ENCODE measurements around the gene CBFA2T3. TPM values are rescaled to one million over a fixed set of nuclear protein-coding genes. Genes with fewer than 3 reads are reported as not detected.

CBFA2T3 gene
- total RNA-seq, 6 experiments from 2014 or later: 2.5 to 9.8 (median 4.2) TPM

DNA sequence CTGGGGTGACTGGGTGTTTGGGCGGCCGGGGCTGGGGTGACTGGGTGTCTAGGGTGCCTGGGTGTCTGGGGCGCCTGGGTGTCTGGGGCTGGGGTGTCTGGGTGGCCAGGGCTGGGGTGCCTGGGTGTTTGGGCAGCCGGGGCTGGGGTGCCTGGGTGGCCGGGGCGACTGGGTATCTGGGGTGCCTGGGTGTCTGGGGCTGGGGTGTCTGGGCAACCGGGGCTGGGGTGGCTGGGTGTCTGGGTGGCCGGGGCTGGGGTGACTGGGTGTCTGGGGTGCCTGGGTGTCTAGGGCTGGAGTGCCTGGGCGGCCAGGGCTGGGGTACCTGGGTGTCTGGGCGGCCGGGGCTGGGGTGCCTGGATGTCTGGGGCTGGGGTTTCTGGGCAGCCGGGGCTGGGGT, 151.9 kb downstream of the CBFA2T3 start:
- WGBS (ENCODE audit: insufficient coverage, low coverage, low lambda C conversion rate, missing lambda C conversion rate): no CpG with 5 or more reads among the region's 12 CpGs
- no peak for ATAC-seq
- no peak for DNase-seq
- Histone ChIP-seq H3K27me3 (no peaks in the 10 kb centered on the region), H3K4me1 (no peaks in the 10 kb centered on the region), H3K9me3 (no peaks in the 10 kb centered on the region), H3K27ac (no peak overlapping the region), H3K36me3 (peaks cover 0 to 5% (median 0%) of the 10 kb centered on the region in 4 donors), H3K4me3 (no peak overlapping the region)
- intact Hi-C loops (cut with DNase I): no loop called here
- TF ChIP-seq POLR2A (IDR thresholded peaks at IDR 0.05): no peak
- TF ChIP-seq, protein P1, sequence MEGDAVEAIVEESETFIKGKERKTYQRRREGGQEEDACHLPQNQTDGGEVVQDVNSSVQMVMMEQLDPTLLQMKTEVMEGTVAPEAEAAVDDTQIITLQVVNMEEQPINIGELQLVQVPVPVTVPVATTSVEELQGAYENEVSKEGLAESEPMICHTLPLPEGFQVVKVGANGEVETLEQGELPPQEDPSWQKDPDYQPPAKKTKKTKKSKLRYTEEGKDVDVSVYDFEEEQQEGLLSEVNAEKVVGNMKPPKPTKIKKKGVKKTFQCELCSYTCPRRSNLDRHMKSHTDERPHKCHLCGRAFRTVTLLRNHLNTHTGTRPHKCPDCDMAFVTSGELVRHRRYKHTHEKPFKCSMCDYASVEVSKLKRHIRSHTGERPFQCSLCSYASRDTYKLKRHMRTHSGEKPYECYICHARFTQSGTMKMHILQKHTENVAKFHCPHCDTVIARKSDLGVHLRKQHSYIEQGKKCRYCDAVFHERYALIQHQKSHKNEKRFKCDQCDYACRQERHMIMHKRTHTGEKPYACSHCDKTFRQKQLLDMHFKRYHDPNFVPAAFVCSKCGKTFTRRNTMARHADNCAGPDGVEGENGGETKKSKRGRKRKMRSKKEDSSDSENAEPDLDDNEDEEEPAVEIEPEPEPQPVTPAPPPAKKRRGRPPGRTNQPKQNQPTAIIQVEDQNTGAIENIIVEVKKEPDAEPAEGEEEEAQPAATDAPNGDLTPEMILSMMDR (IDR thresholded peaks at IDR 0.05): no peak

Other genes starting within 250 kb of the CBFA2T3 start
- 10 to 100 TPM; 48.9 to 91.9 (median 64.4) TPM for gene PIEZO1, start 192.0 kb downstream of the CBFA2T3 start, total RNA-seq
- 1 to 10 TPM in 2 of 6 experiments, under 1 TPM in 4; 0.22 to 9.6 (median 0.42) TPM for gene CDT1, start 173.4 kb downstream of the CBFA2T3 start, total RNA-seq
- 100 to 1,000 TPM in 2 of 6 experiments, 10 to 100 TPM in 4; 61.4 to 120 (median 74.1) TPM for gene APRT, start 165.3 kb downstream of the CBFA2T3 start, total RNA-seq
- 10 to 100 TPM in 5 of 6 experiments, 1 to 10 TPM in 1; 9.2 to 20.6 (median 16.5) TPM for gene GALNS, start 120.3 kb downstream of the CBFA2T3 start, total RNA-seq
- gene TRAPPC2L, start 120.1 kb downstream of the CBFA2T3 start, total RNA-seq: 10 to 100 TPM; 15.1 to 25.5 (median 20.1) TPM
- under 1 TPM in 1 of 6 experiments, not detected in 5; 0.37 TPM for gene PABPN1L, start 110.5 kb downstream of the CBFA2T3 start, total RNA-seq
- gene ACSF3, start 116.6 kb upstream of the CBFA2T3 start, total RNA-seq: 10 to 100 TPM; 20.2 to 33.6 (median 29.4) TPM
- gene CDH15, start 194.5 kb upstream of the CBFA2T3 start, total RNA-seq: 1 to 10 TPM in 1 of 6 experiments, under 1 TPM in 4, not detected in 1; 0.12 to 3.3 (median 0.15) TPM
- gene SLC22A31, start 223.3 kb upstream of the CBFA2T3 start, total RNA-seq: 10 to 100 TPM in 2 of 6 experiments, 1 to 10 TPM in 1, under 1 TPM in 1, not detected in 2; 0.19 to 19.3 (median 6.8) TPM
- gene ZNF778, start 240.5 kb upstream of the CBFA2T3 start, total RNA-seq: 10 to 100 TPM in 1 of 6 experiments, 1 to 10 TPM in 5; 2.3 to 11.2 (median 3.1) TPM